ENCODE data around the gene NBEA.
"Not testable (repeated sequence)": the region's sequence is repeated elsewhere in the genome, so short reads cannot be mapped to it uniquely, and the experiment has no call there.

The NBEA gene

DNA sequence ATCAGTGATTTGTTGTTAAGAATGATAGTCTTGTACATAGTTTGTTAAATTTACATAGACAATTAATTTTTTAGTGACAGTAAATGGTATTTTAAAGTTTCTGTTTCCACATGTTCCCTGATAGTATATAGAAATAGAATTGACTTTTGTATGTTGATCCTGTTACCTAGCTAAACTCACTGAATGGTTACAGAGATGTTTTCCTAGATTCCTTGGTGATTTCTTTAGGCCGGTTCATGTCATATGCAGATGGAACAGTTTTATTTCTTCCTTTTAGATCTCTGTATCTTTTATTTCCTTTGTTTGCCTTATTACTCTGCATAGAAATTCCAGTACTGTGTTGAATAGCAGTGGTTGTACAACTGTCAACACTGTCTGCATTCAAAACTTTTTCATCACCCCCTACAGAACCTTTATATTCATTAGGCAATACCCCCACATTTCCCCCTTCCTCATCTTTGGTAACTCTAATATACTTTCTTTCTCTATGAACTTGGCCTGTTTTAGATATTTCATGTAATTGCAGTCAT lies 86.3 kb downstream of the NBEA start:
- Mint-ChIP-seq H3K27me3 (no peaks in the 10 kb centered on the region), H3K4me1 (no peaks in the 10 kb centered on the region), H3K9me3 (peaks cover 29% of the 10 kb centered on the region), H3K36me3 (ENCODE audit: insufficient read depth) (no peaks in the 10 kb centered on the region), H3K27ac (ENCODE audit: low read depth) (no peak overlapping the region), H3K4me3 (no peak overlapping the region)
- ATAC-seq (replicated peaks; ENCODE audit: extremely low read depth, poor library complexity, severe bottlenecking) (no peak), DNase-seq (ENCODE audit: low spot score in 2 of 2) (no peak)

DNA sequence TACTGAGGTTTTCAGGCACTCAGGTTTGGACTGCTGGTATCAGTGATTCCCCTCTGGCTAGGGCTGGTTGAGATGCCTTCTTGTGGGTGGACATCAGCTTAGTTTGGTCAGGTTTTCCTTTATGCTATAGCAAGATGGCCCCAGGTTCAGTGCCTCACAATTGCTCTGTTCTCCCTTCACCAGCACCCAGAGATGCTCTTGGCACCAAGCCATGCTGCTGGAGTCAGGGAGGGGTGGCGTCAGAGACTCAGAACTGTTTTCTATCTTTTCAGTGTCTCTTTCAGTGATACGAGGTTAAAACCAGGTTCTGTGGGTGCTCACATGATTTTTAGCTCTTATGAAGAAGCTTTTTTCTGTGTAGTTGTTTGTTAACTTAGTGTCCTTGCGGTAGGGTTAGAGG lies 96.9 kb downstream of the NBEA start:
- ATAC-seq (replicated peaks; ENCODE audit: extremely low read depth, poor library complexity, severe bottlenecking) = no peak
- Mint-ChIP-seq H3K27ac (ENCODE audit: low read depth) (no peak overlapping the region), H3K27me3 (no peaks in the 10 kb centered on the region), H3K36me3 (ENCODE audit: insufficient read depth) (no peaks in the 10 kb centered on the region), H3K4me1 (no peaks in the 10 kb centered on the region), H3K4me3 (no peak overlapping the region), H3K9me3 (peaks cover 26% of the 10 kb centered on the region)
- DNase-seq (ENCODE audit: low spot score in 2 of 2) = no peak

- H3K36me3 Mint-ChIP-seq (ENCODE audit: insufficient read depth) = no peaks in the 10 kb centered on the region
- H3K4me3 Mint-ChIP-seq = no peak overlapping the region
- H3K27me3 Mint-ChIP-seq = no peaks in the 10 kb centered on the region
- ATAC-seq (replicated peaks; ENCODE audit: extremely low read depth, poor library complexity, severe bottlenecking) (no peak), DNase-seq (ENCODE audit: low spot score in 2 of 2) (no peak)
- peaks cover 5% of the 10 kb centered on the region for H3K9me3 Mint-ChIP-seq
- H3K27ac Mint-ChIP-seq (ENCODE audit: low read depth) = no peak overlapping the region
- no peaks in the 10 kb centered on the region for H3K4me1 Mint-ChIP-seq
Measured at GRCh38 chr13:35046587-35046986, 104.5 kb downstream of the NBEA start.

DNA sequence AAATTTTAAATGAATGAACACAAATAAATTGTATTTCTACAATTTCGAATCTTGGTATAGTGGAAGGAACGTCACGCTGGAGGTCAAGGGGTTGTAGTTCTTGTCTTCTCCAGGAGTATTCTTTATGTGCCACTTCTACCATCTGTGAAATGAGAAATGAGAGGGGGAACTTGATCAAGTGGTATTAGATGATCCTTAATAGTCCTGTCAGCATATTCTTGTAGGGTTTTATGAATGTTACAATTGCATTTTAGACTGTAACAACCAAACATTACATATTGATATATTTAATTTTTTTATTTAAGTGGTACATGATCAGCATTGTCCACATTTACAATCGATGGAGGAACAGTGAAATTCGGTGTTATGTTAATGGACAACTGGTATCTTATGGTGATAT lies 113.6 kb downstream of the NBEA start:
- H3K27ac Mint-ChIP-seq (ENCODE audit: low read depth) = no peak overlapping the region
- no peaks in the 10 kb centered on the region for H3K4me1 Mint-ChIP-seq
- DNase-seq (ENCODE audit: low spot score in 2 of 2) (no peak), ATAC-seq (replicated peaks; ENCODE audit: extremely low read depth, poor library complexity, severe bottlenecking) (no peak)
- H3K36me3 Mint-ChIP-seq (ENCODE audit: insufficient read depth) = no peaks in the 10 kb centered on the region
- no peaks in the 10 kb centered on the region for H3K27me3 Mint-ChIP-seq
- H3K9me3 Mint-ChIP-seq = peaks cover 11% of the 10 kb centered on the region
- H3K4me3 Mint-ChIP-seq = no peak overlapping the region

DNA sequence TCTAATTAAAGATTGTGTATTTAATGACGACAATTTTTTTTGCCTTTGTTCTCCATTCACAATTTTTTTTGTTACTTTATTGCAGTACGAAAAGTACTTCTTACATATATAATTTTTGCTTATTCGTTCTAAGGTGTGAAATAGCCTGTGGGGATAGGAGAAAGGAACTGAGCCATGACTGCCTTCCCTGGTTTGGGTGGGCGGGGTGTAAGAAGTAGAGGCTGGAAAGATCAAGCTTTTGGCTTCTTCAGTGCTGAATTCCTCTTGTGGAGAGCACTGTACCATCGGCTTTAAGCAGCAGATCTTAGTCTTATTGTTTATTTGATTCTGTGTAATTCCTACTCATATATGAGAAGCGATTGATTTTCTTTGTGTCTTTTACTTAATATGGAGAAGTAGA lies 115.8 kb downstream of the NBEA start:
- H3K27me3 Mint-ChIP-seq = no peaks in the 10 kb centered on the region
- no peaks in the 10 kb centered on the region for H3K36me3 Mint-ChIP-seq (ENCODE audit: insufficient read depth)
- H3K4me1 Mint-ChIP-seq = no peaks in the 10 kb centered on the region
- H3K27ac Mint-ChIP-seq (ENCODE audit: low read depth) = no peak overlapping the region
- no peak overlapping the region for H3K4me3 Mint-ChIP-seq
- ATAC-seq (replicated peaks; ENCODE audit: extremely low read depth, poor library complexity, severe bottlenecking) (no peak), DNase-seq (ENCODE audit: low spot score in 2 of 2) (no peak)
- H3K9me3 Mint-ChIP-seq = peaks cover 6% of the 10 kb centered on the region

GRCh38 chr13:35058585-35058984 lies 116.5 kb downstream of the NBEA start:
- not testable (repeated sequence) for ATAC-seq (replicated peaks; ENCODE audit: extremely low read depth, poor library complexity, severe bottlenecking); DNase-seq (ENCODE audit: low spot score in 2 of 2); H3K4me3 Mint-ChIP-seq; H3K4me1 Mint-ChIP-seq; H3K36me3 Mint-ChIP-seq (ENCODE audit: insufficient read depth); H3K27ac Mint-ChIP-seq (ENCODE audit: low read depth); H3K27me3 Mint-ChIP-seq
- peaks cover 12% of the 10 kb centered on the region for H3K9me3 Mint-ChIP-seq

GRCh38 chr13:35086667-35087066 lies 144.6 kb downstream of the NBEA start:
- H3K4me3 Mint-ChIP-seq = no peak overlapping the region
- no peaks in the 10 kb centered on the region for H3K27me3 Mint-ChIP-seq
- DNase-seq (ENCODE audit: low spot score in 2 of 2) = no peak
- ATAC-seq (replicated peaks; ENCODE audit: extremely low read depth, poor library complexity, severe bottlenecking) = no peak
- no peak overlapping the region for H3K27ac Mint-ChIP-seq (ENCODE audit: low read depth)
- H3K9me3 Mint-ChIP-seq = peaks cover 17% of the 10 kb centered on the region
- no peaks in the 10 kb centered on the region for H3K4me1 Mint-ChIP-seq
- H3K36me3 Mint-ChIP-seq (ENCODE audit: insufficient read depth) = peaks cover 2% of the 10 kb centered on the region

GRCh38 chr13:35092251-35092650 lies 150.2 kb downstream of the NBEA start:
- H3K4me3 Mint-ChIP-seq = no peak overlapping the region
- H3K9me3 Mint-ChIP-seq = peaks cover 12% of the 10 kb centered on the region
- no peaks in the 10 kb centered on the region for H3K4me1 Mint-ChIP-seq
- no peak overlapping the region for H3K27ac Mint-ChIP-seq (ENCODE audit: low read depth)
- DNase-seq (ENCODE audit: low spot score in 2 of 2) (no peak), ATAC-seq (replicated peaks; ENCODE audit: extremely low read depth, poor library complexity, severe bottlenecking) (no peak)
- H3K27me3 Mint-ChIP-seq = no peaks in the 10 kb centered on the region
- H3K36me3 Mint-ChIP-seq (ENCODE audit: insufficient read depth) = peaks cover 2% of the 10 kb centered on the region

DNA sequence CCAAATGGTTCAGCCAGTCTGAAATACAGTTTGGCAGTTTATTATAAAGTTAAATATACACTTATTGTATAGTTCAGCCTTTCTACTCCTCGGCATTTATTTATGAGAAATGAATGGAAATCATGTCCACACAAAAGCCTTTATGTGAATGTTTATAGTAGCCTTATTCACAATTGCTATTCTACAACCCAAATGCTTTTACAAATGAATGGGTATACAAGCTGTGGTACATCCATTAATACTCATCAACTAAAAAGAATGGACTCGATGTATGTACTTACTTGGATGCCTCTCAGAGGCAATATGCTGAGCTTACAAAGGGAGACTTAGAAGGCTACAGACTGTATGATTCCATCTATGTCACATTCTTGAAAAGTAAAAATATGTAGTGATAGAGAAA lies 150.7 kb downstream of the NBEA start:
- Mint-ChIP-seq H3K27me3 (no peaks in the 10 kb centered on the region), H3K9me3 (peaks cover 8% of the 10 kb centered on the region), H3K27ac (ENCODE audit: low read depth) (no peak overlapping the region), H3K36me3 (ENCODE audit: insufficient read depth) (peaks cover 2% of the 10 kb centered on the region), H3K4me1 (no peaks in the 10 kb centered on the region), H3K4me3 (no peak overlapping the region)
- DNase-seq (ENCODE audit: low spot score in 2 of 2) (no peak), ATAC-seq (replicated peaks; ENCODE audit: extremely low read depth, poor library complexity, severe bottlenecking) (no peak)

DNA sequence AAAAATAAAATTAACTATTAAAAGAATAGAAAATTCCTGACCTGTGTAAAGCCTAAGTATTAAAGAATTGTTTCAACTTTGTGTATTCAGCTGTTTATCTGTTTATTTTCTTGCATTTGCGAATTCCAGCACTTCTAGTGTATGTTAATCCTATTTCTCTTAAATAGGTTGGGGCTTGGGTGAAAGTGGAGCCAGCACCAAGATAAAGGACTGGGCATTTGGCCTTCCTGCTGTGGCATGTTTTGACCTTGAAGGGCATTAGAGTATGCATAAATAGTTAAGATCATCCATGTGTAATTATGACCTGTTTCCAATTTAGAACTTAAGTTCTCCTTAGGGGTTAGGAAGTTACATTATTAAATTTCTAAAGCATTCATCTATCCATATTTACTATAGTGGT lies 151.3 kb downstream of the NBEA start:
- Mint-ChIP-seq H3K27me3 (no peaks in the 10 kb centered on the region), H3K4me3 (no peak overlapping the region), H3K9me3 (peaks cover 5% of the 10 kb centered on the region), H3K27ac (ENCODE audit: low read depth) (no peak overlapping the region), H3K36me3 (ENCODE audit: insufficient read depth) (peaks cover 2% of the 10 kb centered on the region), H3K4me1 (no peaks in the 10 kb centered on the region)
- no peak for DNase-seq (ENCODE audit: low spot score in 2 of 2)
- no peak for ATAC-seq (replicated peaks; ENCODE audit: extremely low read depth, poor library complexity, severe bottlenecking)

DNA sequence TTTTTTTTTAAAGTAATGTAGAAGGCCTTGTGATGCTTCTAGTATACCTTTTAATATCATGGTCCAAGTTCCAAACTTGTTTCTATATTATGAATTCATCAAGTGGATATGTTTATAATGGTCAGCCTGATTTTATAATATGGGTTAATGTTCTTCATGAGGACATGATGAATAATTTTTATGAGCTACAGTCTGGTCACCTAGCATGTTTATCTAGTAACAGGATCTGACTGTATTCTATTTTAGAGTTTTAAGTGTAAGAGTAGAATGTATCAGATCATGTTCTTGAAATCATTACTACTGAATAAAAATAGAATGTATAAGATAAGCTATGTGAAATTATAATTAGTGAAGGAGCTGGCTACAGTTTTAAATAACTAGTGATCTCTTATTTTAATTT lies 164.7 kb downstream of the NBEA start:
- ATAC-seq (replicated peaks; ENCODE audit: extremely low read depth, poor library complexity, severe bottlenecking); H3K4me1 Mint-ChIP-seq; H3K27ac Mint-ChIP-seq (ENCODE audit: low read depth); H3K4me3 Mint-ChIP-seq; H3K27me3 Mint-ChIP-seq; DNase-seq (ENCODE audit: low spot score in 2 of 2); H3K36me3 Mint-ChIP-seq (ENCODE audit: insufficient read depth): not testable (repeated sequence)
- peaks cover 13% of the 10 kb centered on the region for H3K9me3 Mint-ChIP-seq

DNA sequence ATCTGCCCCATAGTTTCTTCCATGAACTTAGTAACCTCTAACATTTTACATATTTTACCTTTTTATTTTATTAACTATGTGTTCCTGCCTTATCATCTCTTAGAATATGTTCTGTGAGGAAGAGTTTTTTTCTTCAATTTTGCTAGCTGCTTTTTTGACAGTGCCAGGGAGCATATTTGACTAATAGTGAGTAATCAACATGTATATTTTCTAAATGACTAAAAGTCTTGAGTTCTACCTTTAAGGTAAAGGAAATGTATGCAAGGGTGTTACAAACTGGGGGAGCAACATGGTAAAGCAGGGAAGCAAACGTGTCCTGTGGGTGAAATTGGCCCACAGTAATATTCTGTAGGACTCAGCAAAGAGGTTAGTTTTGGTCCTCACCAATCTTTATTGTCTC lies 165.5 kb downstream of the NBEA start:
- Mint-ChIP-seq H3K4me3 (no peak overlapping the region), H3K4me1 (no peaks in the 10 kb centered on the region), H3K27ac (ENCODE audit: low read depth) (no peak overlapping the region), H3K36me3 (ENCODE audit: insufficient read depth) (no peaks in the 10 kb centered on the region), H3K9me3 (peaks cover 13% of the 10 kb centered on the region), H3K27me3 (no peaks in the 10 kb centered on the region)
- DNase-seq (ENCODE audit: low spot score in 2 of 2) (no peak), ATAC-seq (replicated peaks; ENCODE audit: extremely low read depth, poor library complexity, severe bottlenecking) (no peak)

GRCh38 chr13:35113612-35114011 lies 171.5 kb downstream of the NBEA start:
- H3K36me3 Mint-ChIP-seq (ENCODE audit: insufficient read depth); DNase-seq (ENCODE audit: low spot score in 2 of 2); H3K27me3 Mint-ChIP-seq; H3K27ac Mint-ChIP-seq (ENCODE audit: low read depth); H3K4me3 Mint-ChIP-seq; H3K4me1 Mint-ChIP-seq; ATAC-seq (replicated peaks; ENCODE audit: extremely low read depth, poor library complexity, severe bottlenecking): not testable (repeated sequence)
- H3K9me3 Mint-ChIP-seq = peaks cover 12% of the 10 kb centered on the region

- no peak for DNase-seq (ENCODE audit: low spot score in 2 of 2)
- no peak overlapping the region for H3K4me3 Mint-ChIP-seq
- H3K27ac Mint-ChIP-seq (ENCODE audit: low read depth) = no peak overlapping the region
- H3K9me3 Mint-ChIP-seq = peaks cover 11% of the 10 kb centered on the region
- H3K4me1 Mint-ChIP-seq = no peaks in the 10 kb centered on the region
- no peaks in the 10 kb centered on the region for H3K36me3 Mint-ChIP-seq (ENCODE audit: insufficient read depth)
- ATAC-seq (replicated peaks; ENCODE audit: extremely low read depth, poor library complexity, severe bottlenecking) = no peak
- H3K27me3 Mint-ChIP-seq = no peaks in the 10 kb centered on the region
Measured at GRCh38 chr13:35127466-35127865, 185.4 kb downstream of the NBEA start.

Measured in central memory CD8-positive, alpha-beta T cell (primary cell).